ENCODE data around the gene OCEL1. TPM values are rescaled to one million over a fixed set of nuclear protein-coding genes. Genes with fewer than 3 reads are reported as not detected.
A peak's percentile ranks its signal among the peaks of the same experiment; 100 is the strongest.

The OCEL1 gene
- polyA plus RNA-seq, 2 of the 4 experiments (the other 2 are of a cell fraction) = 5.5 to 9.2 TPM

DNA sequence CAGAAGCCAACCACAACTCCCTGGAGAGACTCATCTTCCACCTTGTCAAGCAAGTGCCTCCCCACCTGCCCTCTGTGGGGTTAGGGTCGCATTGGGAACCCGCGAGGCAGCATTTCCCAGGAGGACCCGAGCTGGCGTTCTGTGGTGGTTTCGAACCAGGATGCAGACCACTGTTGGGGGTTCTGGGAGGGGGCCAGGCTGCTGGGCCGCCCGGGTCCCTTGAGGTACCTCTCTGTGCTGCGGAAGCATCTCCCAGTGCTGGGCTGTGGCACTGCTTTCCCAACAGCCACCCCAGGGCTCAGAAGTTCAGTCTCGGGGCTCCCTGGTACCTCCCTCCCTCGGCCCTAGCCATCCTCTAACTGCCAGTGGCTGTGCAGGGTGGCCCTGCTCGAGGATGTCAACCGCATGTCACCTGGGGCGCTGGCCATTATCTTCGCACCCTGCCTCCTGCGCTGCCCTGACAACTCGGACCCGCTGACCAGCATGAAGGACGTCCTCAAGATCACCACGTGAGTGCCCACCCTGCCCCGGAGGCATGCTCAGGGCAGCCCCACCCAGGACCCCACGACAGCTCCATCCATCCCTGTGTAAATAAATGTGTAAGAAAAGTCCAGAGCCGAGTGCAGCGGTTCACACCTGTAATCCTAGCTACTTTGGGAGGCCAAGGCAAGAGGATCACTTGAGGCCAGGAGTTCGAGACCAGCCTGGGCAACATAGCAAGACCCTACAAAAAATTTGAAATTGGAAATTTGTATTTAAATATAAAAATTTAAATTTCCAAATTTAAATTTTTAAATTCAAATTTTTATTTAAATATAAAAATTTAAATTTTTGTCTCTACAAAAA lies 19.1 kb upstream of the OCEL1 start:
- ChIA-PET POLR2A (no interaction called here), CTCF (interaction anchor here (1.1 kb wide), 1 partner anchor 77 kb away, joined by 3 read pairs; no protein-coding TSS in a partner anchor)
- FAIRE-seq (no peak), DNase-seq (ENCODE audit: low read depth in 1 of 2, low spot score in 1 of 2) (no peak), ATAC-seq (no peak)
- no peaks in the 10 kb centered on the region for H3K9me3 ChIP-seq
- no peak overlapping the region for H3K4me2 ChIP-seq
- no peak overlapping the region for H3K27ac ChIP-seq
- no peak overlapping the region for H3K4me3 ChIP-seq
- WGBS (ENCODE audit: missing lambda C conversion rate) = 95% methylated on average over 15 of the region's 25 CpGs
- no peak for TF ChIP-seq HOXB13 (CRISPR knock-in tag; IDR thresholded peaks at IDR 0.05; ENCODE audit: low read depth)
- TF ChIP-seq, protein P1, sequence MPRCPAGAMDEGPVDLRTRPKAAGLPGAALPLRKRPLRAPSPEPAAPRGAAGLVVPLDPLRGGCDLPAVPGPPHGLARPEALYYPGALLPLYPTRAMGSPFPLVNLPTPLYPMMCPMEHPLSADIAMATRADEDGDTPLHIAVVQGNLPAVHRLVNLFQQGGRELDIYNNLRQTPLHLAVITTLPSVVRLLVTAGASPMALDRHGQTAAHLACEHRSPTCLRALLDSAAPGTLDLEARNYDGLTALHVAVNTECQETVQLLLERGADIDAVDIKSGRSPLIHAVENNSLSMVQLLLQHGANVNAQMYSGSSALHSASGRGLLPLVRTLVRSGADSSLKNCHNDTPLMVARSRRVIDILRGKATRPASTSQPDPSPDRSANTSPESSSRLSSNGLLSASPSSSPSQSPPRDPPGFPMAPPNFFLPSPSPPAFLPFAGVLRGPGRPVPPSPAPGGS (IDR thresholded peaks at IDR 0.05) = no peak
- TF ChIP-seq JUNB (IDR thresholded peaks at IDR 0.05) = no peak
- TF ChIP-seq EP300 (IDR thresholded peaks at IDR 0.05) = no peak
- TF ChIP-seq RAD21 (conservative IDR thresholded peaks at IDR 0.05 in 1 of 2, IDR thresholded peaks at IDR 0.05 in 1 of 2) = no peak
- no peaks in the 10 kb centered on the region for H3K4me1 ChIP-seq

GRCh38 chr19:17209126-17210036 lies 16.6 kb upstream of the OCEL1 start:
- no peak overlapping the region for H3K4me2 ChIP-seq
- ChIA-PET POLR2A (no interaction called here), CTCF (interaction anchor here (1.7 to 2.3 kb wide), 2 partner anchors 26 to 74 kb away, joined by 3 to 5 read pairs; no protein-coding TSS in a partner anchor)
- no peak overlapping the region for H3K4me3 ChIP-seq
- H3K27ac ChIP-seq = no peak overlapping the region
- H3K9me3 ChIP-seq = no peaks in the 10 kb centered on the region
- DNase-seq (ENCODE audit: low read depth in 1 of 2, low spot score in 1 of 2) (peak; percentile 19 to 79), FAIRE-seq (no peak), ATAC-seq (peak in 1 of 2 experiments; percentile 76; a peak in 3 of 6 replicates)
- TF ChIP-seq HOXB13 (CRISPR knock-in tag; IDR thresholded peaks at IDR 0.05; ENCODE audit: low read depth) = no peak
- TF ChIP-seq CBX2 (IDR thresholded peaks at IDR 0.05; ENCODE audit: borderline replicate concordance, low read depth) = no peak
- TF ChIP-seq PHF8 (IDR thresholded peaks at IDR 0.05; ENCODE audit: borderline replicate concordance, low read depth) = no peak
- no peak for TF ChIP-seq MAX (IDR thresholded peaks at IDR 0.05)
- WGBS (ENCODE audit: missing lambda C conversion rate) = 83% methylated on average over 17 of the region's 28 CpGs
- H3K4me1 ChIP-seq = peaks cover under 1% of the 10 kb centered on the region; the same call in 1 of the 3 replicates

DNA sequence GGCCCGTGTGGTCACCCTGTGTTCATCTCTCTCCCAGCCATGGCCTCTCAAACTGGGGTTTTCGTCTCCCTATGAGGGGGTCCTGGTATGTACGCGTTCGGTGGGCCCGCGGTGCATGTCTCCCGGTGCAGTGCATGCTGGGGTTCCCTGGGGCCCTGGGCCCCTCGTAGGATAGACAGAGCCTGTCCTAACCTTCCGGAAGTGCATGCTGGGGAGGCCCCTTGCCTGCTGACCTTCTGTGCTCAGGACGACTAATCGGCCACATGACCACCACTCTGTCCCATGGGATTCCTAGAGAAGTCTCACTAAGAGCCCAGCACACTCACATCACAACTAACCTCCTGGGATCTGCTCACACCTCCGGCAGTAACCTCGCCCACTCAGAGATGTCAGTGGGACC lies 15.7 kb upstream of the OCEL1 start:
- WGBS (ENCODE audit: missing lambda C conversion rate) = 90% methylated on average over 11 of the region's 14 CpGs
- POLR2A ChIA-PET = no interaction called here

More for the DNA sequence above, 15.7 kb upstream of the OCEL1 start:
- Histone ChIP-seq H3K4me3 (no peak overlapping the region), H3K4me1 (peaks cover 4% of the 10 kb centered on the region; the same call in 1 of the 3 replicates), H3K27ac (no peak overlapping the region), H3K4me2 (no peak overlapping the region), H3K9me3 (no peaks in the 10 kb centered on the region)
- DNase-seq (ENCODE audit: low read depth in 1 of 2, low spot score in 1 of 2) (no peak), ATAC-seq (no peak), FAIRE-seq (no peak)
- CTCF ChIA-PET = interaction anchor here (2.3 kb wide), 1 partner anchor 25 kb away, joined by 5 read pairs; no protein-coding TSS in a partner anchor
- TF ChIP-seq PHF8 (IDR thresholded peaks at IDR 0.05; ENCODE audit: borderline replicate concordance, low read depth) (no peak), FOSB (CRISPR knock-in tag; IDR thresholded peaks at IDR 0.05) (no peak), CBX8 (IDR thresholded peaks at IDR 0.05) (no peak), ZC3H11A (IDR thresholded peaks at IDR 0.05) (no peak), HMGXB4 (CRISPR knock-in tag; IDR thresholded peaks at IDR 0.05; ENCODE audit: borderline replicate concordance) (no peak), EHF (CRISPR knock-in tag; IDR thresholded peaks at IDR 0.05) (no peak), HOXB13 (CRISPR knock-in tag; IDR thresholded peaks at IDR 0.05; ENCODE audit: low read depth) (no peak), FOSL2 (IDR thresholded peaks at IDR 0.05) (no peak), FOSL2 (CRISPR knock-in tag; IDR thresholded peaks at IDR 0.05) (no peak), MAZ (IDR thresholded peaks at IDR 0.05; ENCODE audit: borderline replicate concordance, low read depth, low read length) (no peak), FOXS1 (CRISPR knock-in tag; IDR thresholded peaks at IDR 0.05) (no peak), TFCP2L1 (CRISPR knock-in tag; IDR thresholded peaks at IDR 0.05) (no peak), SMC3 (IDR thresholded peaks at IDR 0.05) (no peak), MAX (IDR thresholded peaks at IDR 0.05) (no peak), POLR2A (IDR thresholded peaks at IDR 0.05; ENCODE audit: low read length) (no peak), CHD4 (IDR thresholded peaks at IDR 0.05; ENCODE audit: borderline replicate concordance) (no peak), RCOR1 (IDR thresholded peaks at IDR 0.05; ENCODE audit: low read depth, low read length) (no peak), ZFP36 (IDR thresholded peaks at IDR 0.05; ENCODE audit: borderline replicate concordance, partially characterized antibody) (no peak)
- TF ChIP-seq, protein P2, sequence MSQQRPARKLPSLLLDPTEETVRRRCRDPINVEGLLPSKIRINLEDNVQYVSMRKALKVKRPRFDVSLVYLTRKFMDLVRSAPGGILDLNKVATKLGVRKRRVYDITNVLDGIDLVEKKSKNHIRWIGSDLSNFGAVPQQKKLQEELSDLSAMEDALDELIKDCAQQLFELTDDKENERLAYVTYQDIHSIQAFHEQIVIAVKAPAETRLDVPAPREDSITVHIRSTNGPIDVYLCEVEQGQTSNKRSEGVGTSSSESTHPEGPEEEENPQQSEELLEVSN (IDR thresholded peaks at IDR 0.05; ENCODE audit: borderline replicate concordance, low read depth) = no peak
